HL-60 (cell line): ENCODE measurements around the gene FCN2.

Experiments used
- DNase-seq, 2 experiments: peaks; one replicate each; pipeline ENCODE4 v3.0.0-alpha.2; 2010 to 2020; ENCODE audit warnings: low read depth in 1 of 2, low spot score in 1 of 2
- H3K27ac ChIP-seq: fragments of 250-450 bp; sonication (Bioruptor Pico); replicated peaks from 2 replicates; pipeline ENCODE4 v1.5.1; 2020; ENCODE audit warnings: mild to moderate bottlenecking, moderate library complexity
- H3K27me3 ChIP-seq: fragments of 250-450 bp; sonication (Bioruptor Pico); 2 replicates; pipeline ENCODE4 v1.5.1; 2021; ENCODE audit warnings: mild to moderate bottlenecking, moderate library complexity; ENCODE audit not compliant: insufficient read depth, poor library complexity, severe bottlenecking
- H3K4me3 ChIP-seq: replicated peaks from 2 replicates; pipeline ENCODE4 v1.5.1; 2011; ENCODE audit warnings: mild to moderate bottlenecking, control low read depth, low read length; ENCODE audit not compliant: insufficient read depth
- GABPA ChIP-seq: IDR thresholded peaks from 2 replicates; pipeline ENCODE4 v1.6.1; 2012; ENCODE audit warnings: low read depth
- POLR2AphosphoS5 ChIP-seq: IDR thresholded peaks from 2 replicates; pipeline ENCODE4 v1.6.1; 2012; ENCODE audit warnings: low read depth
- SPI1 ChIP-seq: IDR thresholded peaks from 2 replicates; pipeline ENCODE4 v1.6.1; 2012; ENCODE audit warnings: low read depth, mild to moderate bottlenecking, borderline replicate concordance
- TF ChIP-seq, protein P1 (sequence below): IDR thresholded peaks from 2 replicates; pipeline ENCODE4 v1.6.1; 2012; ENCODE audit warnings: low read depth; ENCODE audit not compliant: insufficient replicate concordance
- TF ChIP-seq, protein P2 (sequence below): IDR thresholded peaks from one replicate; pipeline ENCODE4 v1.5.1; 2011; ENCODE audit warnings: low read length, control low read depth, inconsistent platforms; ENCODE audit not compliant: insufficient read depth

FCN2 gene

GRCh38 chr9:134846187-134846586, 34.4 kb upstream of the FCN2 start:
- Histone ChIP-seq H3K4me3 (no peak overlapping the region), H3K27me3 (no peaks in the 10 kb centered on the region), H3K27ac (no peak overlapping the region)
- no peak for DNase-seq
- TF ChIP-seq, protein P1, sequence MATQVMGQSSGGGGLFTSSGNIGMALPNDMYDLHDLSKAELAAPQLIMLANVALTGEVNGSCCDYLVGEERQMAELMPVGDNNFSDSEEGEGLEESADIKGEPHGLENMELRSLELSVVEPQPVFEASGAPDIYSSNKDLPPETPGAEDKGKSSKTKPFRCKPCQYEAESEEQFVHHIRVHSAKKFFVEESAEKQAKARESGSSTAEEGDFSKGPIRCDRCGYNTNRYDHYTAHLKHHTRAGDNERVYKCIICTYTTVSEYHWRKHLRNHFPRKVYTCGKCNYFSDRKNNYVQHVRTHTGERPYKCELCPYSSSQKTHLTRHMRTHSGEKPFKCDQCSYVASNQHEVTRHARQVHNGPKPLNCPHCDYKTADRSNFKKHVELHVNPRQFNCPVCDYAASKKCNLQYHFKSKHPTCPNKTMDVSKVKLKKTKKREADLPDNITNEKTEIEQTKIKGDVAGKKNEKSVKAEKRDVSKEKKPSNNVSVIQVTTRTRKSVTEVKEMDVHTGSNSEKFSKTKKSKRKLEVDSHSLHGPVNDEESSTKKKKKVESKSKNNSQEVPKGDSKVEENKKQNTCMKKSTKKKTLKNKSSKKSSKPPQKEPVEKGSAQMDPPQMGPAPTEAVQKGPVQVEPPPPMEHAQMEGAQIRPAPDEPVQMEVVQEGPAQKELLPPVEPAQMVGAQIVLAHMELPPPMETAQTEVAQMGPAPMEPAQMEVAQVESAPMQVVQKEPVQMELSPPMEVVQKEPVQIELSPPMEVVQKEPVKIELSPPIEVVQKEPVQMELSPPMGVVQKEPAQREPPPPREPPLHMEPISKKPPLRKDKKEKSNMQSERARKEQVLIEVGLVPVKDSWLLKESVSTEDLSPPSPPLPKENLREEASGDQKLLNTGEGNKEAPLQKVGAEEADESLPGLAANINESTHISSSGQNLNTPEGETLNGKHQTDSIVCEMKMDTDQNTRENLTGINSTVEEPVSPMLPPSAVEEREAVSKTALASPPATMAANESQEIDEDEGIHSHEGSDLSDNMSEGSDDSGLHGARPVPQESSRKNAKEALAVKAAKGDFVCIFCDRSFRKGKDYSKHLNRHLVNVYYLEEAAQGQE = no peak
- TF ChIP-seq SPI1 (no peak), GABPA (no peak), POLR2AphosphoS5 (no peak)
- TF ChIP-seq, protein P2, sequence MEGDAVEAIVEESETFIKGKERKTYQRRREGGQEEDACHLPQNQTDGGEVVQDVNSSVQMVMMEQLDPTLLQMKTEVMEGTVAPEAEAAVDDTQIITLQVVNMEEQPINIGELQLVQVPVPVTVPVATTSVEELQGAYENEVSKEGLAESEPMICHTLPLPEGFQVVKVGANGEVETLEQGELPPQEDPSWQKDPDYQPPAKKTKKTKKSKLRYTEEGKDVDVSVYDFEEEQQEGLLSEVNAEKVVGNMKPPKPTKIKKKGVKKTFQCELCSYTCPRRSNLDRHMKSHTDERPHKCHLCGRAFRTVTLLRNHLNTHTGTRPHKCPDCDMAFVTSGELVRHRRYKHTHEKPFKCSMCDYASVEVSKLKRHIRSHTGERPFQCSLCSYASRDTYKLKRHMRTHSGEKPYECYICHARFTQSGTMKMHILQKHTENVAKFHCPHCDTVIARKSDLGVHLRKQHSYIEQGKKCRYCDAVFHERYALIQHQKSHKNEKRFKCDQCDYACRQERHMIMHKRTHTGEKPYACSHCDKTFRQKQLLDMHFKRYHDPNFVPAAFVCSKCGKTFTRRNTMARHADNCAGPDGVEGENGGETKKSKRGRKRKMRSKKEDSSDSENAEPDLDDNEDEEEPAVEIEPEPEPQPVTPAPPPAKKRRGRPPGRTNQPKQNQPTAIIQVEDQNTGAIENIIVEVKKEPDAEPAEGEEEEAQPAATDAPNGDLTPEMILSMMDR = no peak

DNA sequence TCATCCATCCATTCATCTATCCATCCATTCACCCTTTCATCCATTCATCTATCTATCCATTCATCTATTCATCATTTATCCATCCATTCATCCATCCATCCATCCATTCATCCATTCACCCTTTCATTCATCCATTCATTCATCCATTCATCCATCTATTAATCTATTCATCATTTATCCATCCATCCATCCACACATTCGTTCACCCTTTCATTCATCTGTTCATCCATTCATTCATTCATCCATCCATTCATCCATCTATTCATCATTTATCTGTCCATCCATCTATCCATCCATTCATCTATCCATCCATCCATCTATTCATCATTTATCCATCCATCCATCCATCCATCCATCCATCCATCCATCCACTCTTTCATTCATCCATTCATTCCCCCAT, 33.9 kb upstream of the FCN2 start:
- H3K27ac ChIP-seq = no peak overlapping the region
- no peaks in the 10 kb centered on the region for H3K27me3 ChIP-seq
- no peak for DNase-seq
- TF ChIP-seq GABPA (no peak), POLR2AphosphoS5 (no peak), SPI1 (no peak)
- TF ChIP-seq, protein P2 = no peak
- TF ChIP-seq, protein P1 = no peak
- no peak overlapping the region for H3K4me3 ChIP-seq

DNA sequence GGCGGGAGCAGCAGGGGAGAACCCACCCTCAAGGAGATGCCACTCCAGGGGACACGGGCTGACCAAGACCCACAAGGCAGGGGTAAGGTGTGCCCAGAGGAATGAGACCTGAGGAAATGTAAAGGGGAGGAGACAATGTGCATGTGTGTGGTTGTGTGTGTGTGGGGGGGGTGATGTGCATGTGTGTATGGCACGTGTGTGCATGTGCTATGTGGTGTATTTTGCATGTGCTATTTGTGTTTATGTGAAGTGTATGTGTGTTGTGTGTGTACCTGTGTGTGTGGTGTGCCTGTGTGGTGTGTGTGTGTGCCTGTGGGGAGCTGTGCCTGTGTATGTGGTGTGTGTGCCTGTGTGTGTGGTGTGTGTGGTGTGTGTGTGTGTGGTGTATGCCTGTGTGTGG, 33.5 kb upstream of the FCN2 start:
- Histone ChIP-seq H3K27me3 (no peaks in the 10 kb centered on the region), H3K27ac (no peak overlapping the region), H3K4me3 (no peak overlapping the region)
- TF ChIP-seq, protein P1 = no peak
- no peak for TF ChIP-seq GABPA
- TF ChIP-seq, protein P2 = no peak
- TF ChIP-seq SPI1 = no peak
- no peak for TF ChIP-seq POLR2AphosphoS5
- no peak for DNase-seq
